Keratinocyte (primary cell): Measurements from ENCODE around the gene EIF1AD.

Experiments
- EZH2 ChIP-seq: IDR thresholded peaks from one replicate; pipeline ENCODE4 v1.6.1; 2012; ENCODE audit warnings: inconsistent platforms, mild to moderate bottlenecking, low read length, moderate library complexity
- TF ChIP-seq, protein P1 (sequence below), 3 experiments: IDR thresholded peaks in 1 of 3; conservative IDR thresholded peaks in 1 of 3; optimal IDR thresholded peaks in 1 of 3; 2 replicates in 2 of 3; 3 replicates in 1 of 3; pipeline versions ENCODE3 to v1.5.1; 2011; ENCODE audit warnings: low read length in 3 of 3, mild to moderate bottlenecking in 3 of 3, moderate library complexity in 2 of 3, control low read depth in 1 of 3, inconsistent platforms in 1 of 3; ENCODE audit not compliant: insufficient read depth in 2 of 3; ENCODE audit errors: extremely low read depth in 1 of 3

DNA sequence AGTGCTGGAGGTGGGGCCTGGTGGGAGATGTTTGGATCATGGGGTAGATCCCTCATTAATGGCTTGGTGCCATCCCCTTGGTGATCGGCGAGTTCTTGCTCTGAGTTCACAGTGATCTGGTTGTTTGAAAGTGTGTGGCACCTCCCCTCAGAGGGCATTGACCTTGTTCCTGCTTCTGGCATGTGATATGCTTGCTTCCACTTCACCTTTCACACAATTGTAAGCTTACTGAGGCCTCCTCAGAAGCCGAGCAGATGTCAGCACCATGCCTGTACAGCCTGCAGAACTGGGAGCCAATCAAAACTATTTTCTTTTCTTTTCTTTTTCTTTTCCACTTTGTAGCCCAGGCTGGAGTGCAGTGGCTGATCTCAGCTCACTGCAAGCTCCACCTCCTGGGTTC, 35.4 kb upstream of the EIF1AD start:
- TF ChIP-seq, protein P1, sequence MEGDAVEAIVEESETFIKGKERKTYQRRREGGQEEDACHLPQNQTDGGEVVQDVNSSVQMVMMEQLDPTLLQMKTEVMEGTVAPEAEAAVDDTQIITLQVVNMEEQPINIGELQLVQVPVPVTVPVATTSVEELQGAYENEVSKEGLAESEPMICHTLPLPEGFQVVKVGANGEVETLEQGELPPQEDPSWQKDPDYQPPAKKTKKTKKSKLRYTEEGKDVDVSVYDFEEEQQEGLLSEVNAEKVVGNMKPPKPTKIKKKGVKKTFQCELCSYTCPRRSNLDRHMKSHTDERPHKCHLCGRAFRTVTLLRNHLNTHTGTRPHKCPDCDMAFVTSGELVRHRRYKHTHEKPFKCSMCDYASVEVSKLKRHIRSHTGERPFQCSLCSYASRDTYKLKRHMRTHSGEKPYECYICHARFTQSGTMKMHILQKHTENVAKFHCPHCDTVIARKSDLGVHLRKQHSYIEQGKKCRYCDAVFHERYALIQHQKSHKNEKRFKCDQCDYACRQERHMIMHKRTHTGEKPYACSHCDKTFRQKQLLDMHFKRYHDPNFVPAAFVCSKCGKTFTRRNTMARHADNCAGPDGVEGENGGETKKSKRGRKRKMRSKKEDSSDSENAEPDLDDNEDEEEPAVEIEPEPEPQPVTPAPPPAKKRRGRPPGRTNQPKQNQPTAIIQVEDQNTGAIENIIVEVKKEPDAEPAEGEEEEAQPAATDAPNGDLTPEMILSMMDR (optimal IDR thresholded peaks at IDR 0.05 in 1 of 3, IDR thresholded peaks at IDR 0.05 in 1 of 3, conservative IDR thresholded peaks at IDR 0.05 in 1 of 3; ENCODE audit: extremely low read depth in 1 of 3, insufficient read depth in 2 of 3, low read length in 3 of 3), result no peak
- TF ChIP-seq EZH2, result no peak
